ENCODE data around the gene LHCGR. TPM values are rescaled to one million over a fixed set of nuclear protein-coding genes. Genes with fewer than 3 reads are reported as not detected.

Gene LHCGR
- total RNA-seq (2022; extraction: Qiagen RNA extraction; ENCODE audit: low read depth), result not detected in 5 replicates

DNA sequence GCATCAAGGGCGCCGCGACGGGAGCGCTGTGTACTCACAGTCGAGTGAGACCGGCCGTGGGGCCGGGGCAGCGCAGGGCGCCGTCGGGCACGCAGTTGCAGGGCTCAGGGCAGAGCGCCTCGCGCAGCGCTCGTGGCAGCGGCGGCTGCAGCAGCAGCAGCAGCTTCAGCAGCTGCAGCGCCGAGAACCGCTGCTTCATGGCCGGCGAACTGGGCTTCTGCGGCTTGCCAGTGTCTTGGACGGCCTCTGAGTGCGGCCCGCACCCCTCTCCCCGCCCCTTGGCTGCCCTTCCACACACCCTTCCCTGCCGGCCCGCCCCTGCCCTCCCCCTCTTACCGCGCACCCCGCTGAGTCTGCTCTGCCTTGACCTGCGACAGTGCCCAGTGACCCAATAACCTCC, at the start of gene LHCGR:
Gene LHCGR, minus strand, starts transcription at position 252 of the 400 bp plus-strand sequence. Its CDS starts 53 bp downstream, at position 199.

Other genes starting within 250 kb of the LHCGR start
- gene STON1, start 225.6 kb downstream of the LHCGR start, total RNA-seq (2022; extraction: Qiagen RNA extraction; ENCODE audit: low read depth), result 0.24 to 0.46 TPM (median 0.38 TPM) in 5 replicates
- not detected in 5 replicates for gene GTF2A1L, start 137.9 kb downstream of the LHCGR start, total RNA-seq (2022; extraction: Qiagen RNA extraction; ENCODE audit: low read depth)